Neural crest cell (in vitro differentiated cells): Measurements from ENCODE around the gene TMCO4. TPM values are rescaled to one million over a fixed set of nuclear protein-coding genes. Genes with fewer than 3 reads are reported as not detected.
A peak's percentile ranks its signal among the peaks of the same experiment; 100 is the strongest.

Experiments used
- DNase-seq: peaks from one replicate; pipeline ENCODE4 v3.0.0; 2021; ENCODE audit warnings: low read depth, mixed read lengths, low spot score
- H3K27ac Mint-ChIP-seq: one replicate; pipeline ENCODE4 v1.8.0; 2021; ENCODE audit warnings: mild to moderate bottlenecking, mixed read lengths; ENCODE audit not compliant: unreplicated experiment
- H3K27me3 Mint-ChIP-seq: 2 replicates; pipeline ENCODE4 v1.8.0; 2021; ENCODE audit warnings: low read depth, mild to moderate bottlenecking, mixed read lengths
- H3K36me3 Mint-ChIP-seq: 2 replicates; pipeline ENCODE4 v1.8.0; 2021; ENCODE audit warnings: low read depth, mild to moderate bottlenecking, mixed read lengths
- H3K4me1 Mint-ChIP-seq: 2 replicates; pipeline ENCODE4 v1.8.0; 2021; ENCODE audit warnings: mixed read lengths
- H3K4me3 Mint-ChIP-seq: one replicate; pipeline ENCODE4 v1.8.0; 2021; ENCODE audit warnings: mild to moderate bottlenecking, mixed read lengths
- H3K9me3 Mint-ChIP-seq: 2 replicates; pipeline ENCODE4 v1.8.0; 2021; ENCODE audit warnings: mixed read lengths
- total RNA-seq: library from RNA; stranded (reverse); gene quantifications from 2 replicates; pipeline ENCODE4 v1.2.1, GENCODE V29; 2021
- TF ChIP-seq, protein P1 (sequence below): fragments of 200-600 bp; sonication (generic); conservative IDR thresholded peaks from 2 replicates; pipeline ENCODE4 v1.5.0; 2021; ENCODE audit warnings: antibody characterized with exemption, mild to moderate bottlenecking

TMCO4 gene
- total RNA-seq, 1 donor from 2014 or later, result 0.75 TPM

DNA sequence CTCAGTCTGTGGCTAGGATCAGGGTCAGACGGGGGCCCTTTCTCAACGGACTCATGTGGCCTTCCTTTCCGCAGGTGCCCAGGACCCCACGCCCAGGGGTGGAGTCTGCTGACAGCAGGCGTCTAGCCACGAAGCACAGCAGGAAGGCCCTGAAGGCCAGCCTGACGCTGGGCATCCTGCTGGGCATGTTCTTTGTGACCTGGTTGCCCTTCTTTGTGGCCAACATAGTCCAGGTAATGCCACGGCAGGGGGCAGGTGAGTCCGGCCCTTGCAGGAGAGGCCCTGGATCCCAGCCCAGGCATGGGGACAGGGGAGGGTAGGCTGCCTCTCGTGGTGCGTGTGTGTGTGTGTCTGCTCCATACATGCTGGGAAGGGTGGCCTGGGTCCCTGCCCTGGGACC, 121.2 kb downstream of the TMCO4 start:
- Mint-ChIP-seq H3K27me3 (peaks cover 40% of the 10 kb centered on the region), H3K27ac (no peak overlapping the region), H3K36me3 (no peaks in the 10 kb centered on the region), H3K9me3 (no peaks in the 10 kb centered on the region), H3K4me3 (no peak overlapping the region), H3K4me1 (no peaks in the 10 kb centered on the region)
- TF ChIP-seq, protein P1, sequence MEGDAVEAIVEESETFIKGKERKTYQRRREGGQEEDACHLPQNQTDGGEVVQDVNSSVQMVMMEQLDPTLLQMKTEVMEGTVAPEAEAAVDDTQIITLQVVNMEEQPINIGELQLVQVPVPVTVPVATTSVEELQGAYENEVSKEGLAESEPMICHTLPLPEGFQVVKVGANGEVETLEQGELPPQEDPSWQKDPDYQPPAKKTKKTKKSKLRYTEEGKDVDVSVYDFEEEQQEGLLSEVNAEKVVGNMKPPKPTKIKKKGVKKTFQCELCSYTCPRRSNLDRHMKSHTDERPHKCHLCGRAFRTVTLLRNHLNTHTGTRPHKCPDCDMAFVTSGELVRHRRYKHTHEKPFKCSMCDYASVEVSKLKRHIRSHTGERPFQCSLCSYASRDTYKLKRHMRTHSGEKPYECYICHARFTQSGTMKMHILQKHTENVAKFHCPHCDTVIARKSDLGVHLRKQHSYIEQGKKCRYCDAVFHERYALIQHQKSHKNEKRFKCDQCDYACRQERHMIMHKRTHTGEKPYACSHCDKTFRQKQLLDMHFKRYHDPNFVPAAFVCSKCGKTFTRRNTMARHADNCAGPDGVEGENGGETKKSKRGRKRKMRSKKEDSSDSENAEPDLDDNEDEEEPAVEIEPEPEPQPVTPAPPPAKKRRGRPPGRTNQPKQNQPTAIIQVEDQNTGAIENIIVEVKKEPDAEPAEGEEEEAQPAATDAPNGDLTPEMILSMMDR, result no peak
- DNase-seq, result no peak

DNA sequence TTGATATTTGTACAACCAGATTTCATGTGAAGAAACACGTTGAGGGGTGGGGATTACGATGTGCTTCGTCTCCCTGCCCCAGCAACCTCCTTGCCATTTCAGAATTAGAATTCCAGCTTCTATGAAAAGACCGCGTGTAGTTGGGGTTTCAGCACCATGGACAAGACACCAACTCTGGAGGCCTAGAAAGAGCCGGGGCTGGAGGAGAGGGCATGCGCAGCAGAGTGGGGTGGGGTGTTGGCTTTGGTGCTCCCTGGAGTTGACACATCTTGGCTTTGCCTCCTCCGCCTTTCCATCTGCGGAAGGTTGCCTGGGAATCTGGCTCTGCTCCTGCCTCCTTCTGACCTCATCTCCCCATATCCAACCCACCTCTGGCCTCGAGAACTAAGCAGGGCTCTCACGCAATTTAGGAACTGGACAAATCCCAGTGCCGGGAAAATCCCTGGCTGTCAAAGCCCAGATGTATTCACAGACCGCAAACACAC, 123.2 kb downstream of the TMCO4 start:
- peak; percentile 57 for DNase-seq
- H3K27me3 Mint-ChIP-seq, result peaks cover 55% of the 10 kb centered on the region
- no peaks in the 10 kb centered on the region for H3K4me1 Mint-ChIP-seq

GRCh38 chr1:19675797-19676196, 123.9 kb downstream of the TMCO4 start:
- Mint-ChIP-seq H3K27me3 (peaks cover 61% of the 10 kb centered on the region), H3K4me3 (no peak overlapping the region), H3K9me3 (no peaks in the 10 kb centered on the region), H3K4me1 (no peaks in the 10 kb centered on the region), H3K36me3 (no peaks in the 10 kb centered on the region), H3K27ac (no peak overlapping the region)
- TF ChIP-seq, protein P1, result no peak
- DNase-seq, result no peak

More for the DNA sequence above, 123.2 kb downstream of the TMCO4 start:
- H3K9me3 Mint-ChIP-seq, result no peaks in the 10 kb centered on the region
- no peaks in the 10 kb centered on the region for H3K36me3 Mint-ChIP-seq
- TF ChIP-seq, protein P1, result no peak
- no peak overlapping the region for H3K4me3 Mint-ChIP-seq
- no peak overlapping the region for H3K27ac Mint-ChIP-seq

DNA sequence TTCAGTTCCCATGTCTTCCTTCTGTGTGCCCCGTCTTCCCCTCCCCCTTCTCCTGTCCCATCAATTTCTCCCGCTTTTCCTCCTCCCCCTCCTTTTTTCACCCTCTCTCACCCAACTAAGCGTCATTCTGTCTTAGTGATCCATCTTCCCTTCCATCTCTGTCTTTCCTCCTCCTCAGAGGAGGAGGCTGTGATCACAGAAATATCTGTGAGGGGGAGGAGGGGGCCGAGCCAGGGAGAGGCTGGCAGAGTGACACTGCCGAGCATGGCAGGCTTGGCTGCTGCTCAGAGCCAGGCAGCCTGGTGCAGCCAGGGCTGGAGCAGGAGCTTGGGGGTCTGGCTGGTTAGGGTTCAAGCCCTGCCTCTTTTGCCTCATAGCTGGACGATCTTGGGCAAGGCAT, 127.5 kb downstream of the TMCO4 start:
- no peak for DNase-seq
- Mint-ChIP-seq H3K9me3 (no peaks in the 10 kb centered on the region), H3K27me3 (peaks cover 91% of the 10 kb centered on the region), H3K27ac (no peak overlapping the region), H3K4me1 (no peaks in the 10 kb centered on the region), H3K36me3 (no peaks in the 10 kb centered on the region), H3K4me3 (no peak overlapping the region)
- TF ChIP-seq, protein P1, result no peak

DNA sequence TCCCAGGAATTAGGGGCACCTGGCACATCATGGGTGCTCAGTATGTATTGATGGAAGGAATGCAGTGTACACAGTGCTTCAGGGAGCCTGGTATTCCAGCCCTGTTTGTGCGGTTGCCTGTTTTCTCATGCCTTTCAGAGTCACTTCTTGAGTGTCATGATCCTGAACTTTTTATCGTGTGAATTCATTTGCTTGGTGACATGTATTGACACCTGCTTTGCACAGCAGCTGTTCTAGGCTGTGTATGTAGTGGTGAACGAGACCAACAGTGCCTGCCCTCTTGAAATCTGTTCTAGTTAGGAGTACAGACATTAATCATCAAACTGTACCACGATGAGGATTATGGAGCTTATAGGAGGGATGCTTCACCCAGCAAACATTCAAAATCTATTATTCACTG, 128.9 kb downstream of the TMCO4 start:
- no peak overlapping the region for H3K4me3 Mint-ChIP-seq
- no peaks in the 10 kb centered on the region for H3K9me3 Mint-ChIP-seq
- H3K27me3 Mint-ChIP-seq, result peaks cover 91% of the 10 kb centered on the region
- TF ChIP-seq, protein P1, result no peak
- no peaks in the 10 kb centered on the region for H3K4me1 Mint-ChIP-seq
- DNase-seq, result no peak
- H3K36me3 Mint-ChIP-seq, result no peaks in the 10 kb centered on the region
- H3K27ac Mint-ChIP-seq, result no peak overlapping the region

GRCh38 chr1:19668888-19669287, 130.8 kb downstream of the TMCO4 start:
- H3K4me1 Mint-ChIP-seq, result no peaks in the 10 kb centered on the region
- TF ChIP-seq, protein P1, result no peak
- no peak overlapping the region for H3K27ac Mint-ChIP-seq
- no peak overlapping the region for H3K4me3 Mint-ChIP-seq
- DNase-seq, result no peak
- H3K36me3 Mint-ChIP-seq, result no peaks in the 10 kb centered on the region
- peaks cover 87% of the 10 kb centered on the region for H3K27me3 Mint-ChIP-seq
- H3K9me3 Mint-ChIP-seq, result no peaks in the 10 kb centered on the region
